Esophagus (tissue), 2 donors: Measurements from ENCODE around the gene VWA8. TPM values are rescaled to one million over a fixed set of nuclear protein-coding genes. Genes with fewer than 3 reads are reported as not detected.
"Not testable (repeated sequence)": the region's sequence is repeated elsewhere in the genome, so short reads cannot be mapped to it uniquely, and the experiment has no call there.

Source experiments
- H3K27ac ChIP-seq, 2 donors: one replicate each; pipeline ENCODE4 v1.5.1; 2013; ENCODE audit warnings: low read depth in 2 of 2, mild to moderate bottlenecking in 2 of 2, inconsistent platforms in 1 of 2, low read length in 1 of 2, moderate library complexity in 1 of 2
- H3K27me3 ChIP-seq, 2 donors: one replicate each; pipeline ENCODE4 v1.6.1; 2013; ENCODE audit warnings: low read length in 2 of 2, control low read depth in 1 of 2, mild to moderate bottlenecking in 1 of 2; ENCODE audit not compliant: insufficient read depth in 2 of 2, control insufficient read depth in 1 of 2
- H3K36me3 ChIP-seq, 2 donors: one replicate each; pipeline ENCODE4 v1.6.1; 2013; ENCODE audit warnings: low read length in 1 of 2; ENCODE audit not compliant: control insufficient read depth in 2 of 2, insufficient read depth in 2 of 2
- H3K4me1 ChIP-seq, 2 donors: one replicate each; pipeline ENCODE4 v1.6.1; 2013; ENCODE audit warnings: low read length in 1 of 2; ENCODE audit not compliant: control insufficient read depth in 2 of 2, insufficient read depth in 2 of 2
- H3K4me3 ChIP-seq, 2 donors: one replicate each; pipeline ENCODE4 v1.5.1; 2013; ENCODE audit warnings: low read length in 2 of 2, mild to moderate bottlenecking in 2 of 2, low read depth in 1 of 2, moderate library complexity in 1 of 2
- H3K9me3 ChIP-seq, 2 donors: one replicate each; pipeline ENCODE4 v1.6.1; 2013; ENCODE audit warnings: mild to moderate bottlenecking in 2 of 2, low read depth in 1 of 2, low read length in 1 of 2, moderate library complexity in 1 of 2; ENCODE audit not compliant: control insufficient read depth in 2 of 2, insufficient read depth in 1 of 2
- WGBS, 2 donors: extraction: QIAGEN DNeasy Blood & Tissue Kit; methylation state at CpG; one replicate each; pipeline ENCODE4 v1.1.7; 2013; 5-methylcytosine and 5-hydroxymethylcytosine counted together
- polyA plus RNA-seq, 2 donors: library from polyadenylated mRNA; stranded (reverse); fragments of 200-250 nt; gene quantifications; one replicate each; pipeline ENCODE4 v1.2.3, GENCODE V29; 2013
- donor health status: healthy with polysubstance abuse.
- donor health status: Bipolar disorder and iron deficiency.

The VWA8 gene
- polyA plus RNA-seq, 2 donors, result 3.5 to 3.6 TPM

- peaks cover 0 to 7% of the 10 kb centered on the region in 2 donors for H3K4me1 ChIP-seq
- no peaks in the 10 kb centered on the region for H3K27me3 ChIP-seq
- WGBS, 2 donors, result 63 to 82% methylated on average over 1 of the region's 1 CpG
Measured at GRCh38 chr13:41917641-41918040, 43.3 kb downstream of the VWA8 start.

GRCh38 chr13:41916173-41916954 is 44.5 kb downstream of the VWA8 start:
- Histone ChIP-seq H3K9me3 (no peaks in the 10 kb centered on the region), H3K36me3 (no peaks in the 10 kb centered on the region), H3K4me1 (peaks cover 0 to 7% of the 10 kb centered on the region in 2 donors), H3K4me3 (peak overlapping the region in 1 of 2 donors; percentile 7), H3K27ac (no peak overlapping the region), H3K27me3 (no peaks in the 10 kb centered on the region)
- 17 to 40% methylated on average over 5 of the region's 5 CpGs for WGBS, 2 donors

More at GRCh38 chr13:41917641-41918040, 43.3 kb downstream of the VWA8 start:
- Histone ChIP-seq H3K27ac (no peak overlapping the region), H3K4me3 (no peak overlapping the region), H3K9me3 (no peaks in the 10 kb centered on the region), H3K36me3 (no peaks in the 10 kb centered on the region)

- Histone ChIP-seq H3K27ac (no peak overlapping the region), H3K9me3 (no peaks in the 10 kb centered on the region), H3K27me3 (no peaks in the 10 kb centered on the region), H3K36me3 (no peaks in the 10 kb centered on the region), H3K4me1 (peaks cover 0 to 7% of the 10 kb centered on the region in 2 donors), H3K4me3 (no peak overlapping the region)
Measured at GRCh38 chr13:41915081-41915480, 45.8 kb downstream of the VWA8 start.

- Histone ChIP-seq H3K4me3 (no peak overlapping the region), H3K27me3 (no peaks in the 10 kb centered on the region), H3K36me3 (no peaks in the 10 kb centered on the region), H3K27ac (no peak overlapping the region), H3K4me1 (peaks cover 0 to 3% of the 10 kb centered on the region in 2 donors), H3K9me3 (no peaks in the 10 kb centered on the region)
Measured at GRCh38 chr13:41914552-41914951, 46.4 kb downstream of the VWA8 start.

- 55 to 83% methylated on average over 2 of the region's 2 CpGs for WGBS, 2 donors
Measured at GRCh38 chr13:41909506-41909905, 51.4 kb downstream of the VWA8 start.

GRCh38 chr13:41905600-41906254 is 55.2 kb downstream of the VWA8 start:
- 40 to 48% methylated on average over 2 of the region's 2 CpGs for WGBS, 2 donors
- H3K4me3 ChIP-seq, result no peak overlapping the region
- H3K4me1 ChIP-seq, result no peaks in the 10 kb centered on the region

More at GRCh38 chr13:41909506-41909905, 51.4 kb downstream of the VWA8 start:
- no peak overlapping the region for H3K4me3 ChIP-seq
- no peaks in the 10 kb centered on the region for H3K4me1 ChIP-seq
- H3K27ac ChIP-seq, result no peak overlapping the region
- H3K9me3 ChIP-seq, result no peaks in the 10 kb centered on the region
- no peaks in the 10 kb centered on the region for H3K36me3 ChIP-seq
- no peaks in the 10 kb centered on the region for H3K27me3 ChIP-seq

GRCh38 chr13:41900918-41901317 is 60.0 kb downstream of the VWA8 start:
- Histone ChIP-seq H3K4me1 (no peaks in the 10 kb centered on the region), H3K36me3 (peaks cover 3 to 4% of the 10 kb centered on the region in 2 donors), H3K27ac (no peak overlapping the region), H3K27me3 (no peaks in the 10 kb centered on the region), H3K9me3 (no peaks in the 10 kb centered on the region), H3K4me3 (no peak overlapping the region)

More at GRCh38 chr13:41905600-41906254, 55.2 kb downstream of the VWA8 start:
- no peaks in the 10 kb centered on the region for H3K9me3 ChIP-seq
- H3K27ac ChIP-seq, result no peak overlapping the region
- peaks cover 3 to 4% of the 10 kb centered on the region in 2 donors for H3K36me3 ChIP-seq
- H3K27me3 ChIP-seq, result no peaks in the 10 kb centered on the region

GRCh38 chr13:41898411-41898810 is 62.5 kb downstream of the VWA8 start:
- not testable (repeated sequence) for H3K4me3 ChIP-seq, H3K4me1 ChIP-seq, H3K27ac ChIP-seq, H3K27me3 ChIP-seq, H3K9me3 ChIP-seq, H3K36me3 ChIP-seq
- WGBS, 2 donors, result 97 to 98% methylated on average over 14 to 17 of the region's 24 CpGs

- Histone ChIP-seq H3K9me3 (no peaks in the 10 kb centered on the region), H3K4me3 (no peak overlapping the region), H3K27ac (no peak overlapping the region), H3K4me1 (no peaks in the 10 kb centered on the region), H3K36me3 (no peaks in the 10 kb centered on the region), H3K27me3 (no peaks in the 10 kb centered on the region)
- WGBS, 2 donors, result 97 to 100% methylated on average over 2 of the region's 2 CpGs
Measured at GRCh38 chr13:41897126-41897525, 63.8 kb downstream of the VWA8 start.

- H3K4me1 ChIP-seq, result no peaks in the 10 kb centered on the region
- no peaks in the 10 kb centered on the region for H3K27me3 ChIP-seq
- no peaks in the 10 kb centered on the region for H3K9me3 ChIP-seq
- WGBS, 2 donors, result 88 to 92% methylated on average over 1 of the region's 1 CpG
- H3K27ac ChIP-seq, result no peak overlapping the region
- H3K4me3 ChIP-seq, result no peak overlapping the region
- H3K36me3 ChIP-seq, result no peaks in the 10 kb centered on the region
Measured at GRCh38 chr13:41895478-41895877, 65.4 kb downstream of the VWA8 start.
